GM19455 (cell line): ENCODE data around the gene PIGQ.
"Not testable (repeated sequence)": the region's sequence is repeated elsewhere in the genome, so short reads cannot be mapped to it uniquely, and the experiment has no call there.

Experiments used
- ATAC-seq: cut with Tn5 transposase; IDR thresholded peaks from one replicate; pipeline ENCODE4 v1.9.1; 2021; ENCODE audit not compliant: unreplicated experiment

The PIGQ gene

DNA sequence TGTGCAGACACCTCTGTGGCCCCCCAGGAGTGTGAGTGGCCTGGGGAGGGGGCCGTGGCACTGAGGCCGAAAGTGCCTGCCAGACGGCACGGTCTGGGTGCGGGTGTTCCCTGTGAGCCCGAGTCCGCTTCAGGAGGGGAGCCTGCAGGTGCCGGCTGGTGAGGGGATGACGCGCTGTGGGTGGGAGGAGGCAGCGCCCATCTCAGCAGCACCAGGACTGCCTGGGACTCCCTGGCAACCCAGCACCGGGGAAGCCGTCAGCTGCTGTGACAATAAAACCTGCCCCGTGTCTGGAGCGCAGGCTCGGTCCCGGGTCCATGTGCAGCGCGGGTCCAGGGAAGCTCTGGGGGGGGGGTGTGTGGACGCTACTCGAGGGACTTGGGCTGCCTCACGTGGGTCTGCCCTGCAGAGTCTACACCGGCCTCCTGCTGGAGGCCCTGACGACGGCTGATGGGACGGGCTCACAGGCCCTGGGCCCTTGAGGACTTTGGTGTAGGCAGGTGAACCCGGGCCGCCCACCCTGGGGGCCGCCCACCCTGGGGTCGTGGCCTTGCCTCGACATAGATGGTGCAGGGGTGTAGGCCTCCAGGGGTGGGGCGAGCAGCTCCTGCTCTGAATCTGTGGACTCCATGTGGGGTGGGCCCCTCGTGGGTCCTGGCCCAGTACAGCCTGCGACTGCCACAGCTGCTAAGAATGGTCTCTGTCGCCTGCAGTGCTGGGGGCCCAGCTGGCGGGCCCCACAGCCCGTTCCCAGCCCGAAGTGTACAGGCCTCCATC lies 14.2 kb downstream of the PIGQ start:
- ATAC-seq, result no peak

DNA sequence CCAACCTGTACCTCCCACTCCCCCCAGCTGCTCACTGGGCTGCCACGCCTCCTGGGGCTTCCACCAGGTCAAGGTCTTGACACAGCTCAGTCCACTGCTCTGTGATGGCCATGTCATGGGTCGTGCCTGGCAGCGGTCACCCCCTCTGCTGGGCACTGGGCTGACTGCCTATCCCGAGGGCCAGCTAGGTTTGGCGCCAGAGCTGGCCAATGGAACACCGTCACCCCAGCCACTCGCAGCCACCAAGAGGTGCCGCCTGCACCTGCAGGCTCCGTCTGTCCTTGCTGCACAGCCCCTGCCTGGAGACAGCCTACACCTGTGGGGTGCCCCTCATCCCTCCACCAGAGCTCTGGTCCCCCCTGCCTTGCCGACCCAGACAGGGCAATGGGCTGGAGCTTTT lies 15.6 kb downstream of the PIGQ start:
- ATAC-seq, result no peak

DNA sequence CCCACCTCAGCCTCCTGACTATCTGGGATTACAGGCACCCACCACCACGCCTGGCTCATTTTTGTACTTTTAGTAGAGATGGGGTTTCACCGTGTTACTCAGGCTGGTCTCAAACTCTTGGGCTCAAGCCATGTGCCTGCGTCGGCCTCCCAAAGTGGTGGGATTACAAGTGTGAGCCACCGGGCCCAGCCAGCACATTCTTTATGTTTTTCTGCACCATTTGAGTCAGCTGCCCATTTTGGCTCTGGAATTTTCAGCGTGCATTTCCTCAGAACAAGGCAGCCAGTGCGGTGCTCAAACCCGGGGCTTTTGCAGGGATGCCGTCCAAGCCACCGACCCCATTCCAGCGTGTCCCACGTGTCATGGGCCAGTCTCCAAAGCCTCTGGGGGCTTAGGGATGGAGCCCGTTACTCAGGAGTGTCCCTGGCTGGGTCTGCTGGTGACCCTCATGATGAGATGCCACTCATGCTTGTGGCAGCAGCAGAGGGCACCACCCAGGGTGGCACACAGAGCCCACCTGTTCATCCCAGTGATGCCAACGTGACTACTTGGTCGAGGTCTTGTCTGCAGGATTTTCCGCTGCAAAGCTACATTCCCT lies 16.4 kb downstream of the PIGQ start:
- ATAC-seq, result no peak

GRCh38 chr16:586645-587590 lies 17.1 kb downstream of the PIGQ start:
- ATAC-seq, result no peak

DNA sequence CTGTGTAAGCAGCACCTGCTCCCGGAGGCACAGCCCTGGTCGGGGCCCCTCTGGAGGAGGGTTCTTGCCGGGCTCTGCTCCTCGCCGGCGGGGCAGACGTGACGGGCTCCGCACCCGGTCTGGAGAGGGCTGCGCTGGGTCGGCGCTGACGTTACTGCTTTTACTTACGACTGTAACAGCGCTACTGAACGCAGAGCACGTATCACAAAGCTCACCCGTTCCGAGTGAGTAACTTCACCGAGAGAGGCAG lies 18.8 kb downstream of the PIGQ start:
- ATAC-seq, result peak; percentile 0

DNA sequence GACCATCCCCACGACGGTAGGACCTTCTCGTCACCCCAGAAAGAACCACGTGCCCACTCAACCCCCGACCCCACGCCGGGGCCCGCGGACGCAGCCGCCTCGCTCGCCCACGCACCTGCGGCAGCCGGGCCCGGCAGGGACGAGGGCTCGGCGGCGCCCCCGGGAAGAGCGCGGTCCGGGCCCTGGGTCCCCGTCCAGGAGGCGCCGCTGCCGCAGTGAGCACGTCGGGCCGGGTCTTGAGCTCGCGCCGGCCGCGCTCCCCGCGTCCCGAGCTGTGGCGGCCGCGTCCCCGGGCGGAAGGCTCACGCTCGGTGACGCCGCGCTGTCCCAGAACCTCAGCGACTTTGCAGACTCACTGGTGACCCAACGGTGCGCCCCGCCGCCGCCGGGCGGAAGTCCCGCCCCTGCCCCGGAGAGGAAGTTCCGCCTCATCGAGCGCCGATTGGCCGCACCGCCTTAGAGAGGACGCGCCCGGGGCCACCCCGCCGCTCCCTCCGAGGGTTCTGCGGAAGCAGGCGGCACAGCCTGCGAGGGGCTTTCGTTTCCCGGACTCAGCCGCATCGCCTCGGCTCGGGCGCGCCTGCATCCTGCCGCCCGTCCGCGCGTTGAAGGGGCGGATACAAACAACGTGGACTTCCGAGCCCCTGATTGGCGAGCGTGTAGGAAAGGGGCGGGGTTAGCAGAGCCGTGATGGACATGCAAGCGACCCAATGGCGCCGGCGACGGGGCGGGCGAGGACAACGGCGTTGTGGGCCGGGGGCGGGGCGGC lies 19.3 kb downstream of the PIGQ start:
- ATAC-seq, result peak; percentile 73

GRCh38 chr16:589658-590187 lies 20.0 kb downstream of the PIGQ start, which contains the start of gene RAB40C:
Gene RAB40C (plus strand): TSS chr16:590066. CDS start chr16:590292, 226 bp downstream.
- ATAC-seq, result peak; percentile 68

GRCh38 chr16:590188-590814 lies 20.5 kb downstream of the PIGQ start:
- no peak for ATAC-seq

DNA sequence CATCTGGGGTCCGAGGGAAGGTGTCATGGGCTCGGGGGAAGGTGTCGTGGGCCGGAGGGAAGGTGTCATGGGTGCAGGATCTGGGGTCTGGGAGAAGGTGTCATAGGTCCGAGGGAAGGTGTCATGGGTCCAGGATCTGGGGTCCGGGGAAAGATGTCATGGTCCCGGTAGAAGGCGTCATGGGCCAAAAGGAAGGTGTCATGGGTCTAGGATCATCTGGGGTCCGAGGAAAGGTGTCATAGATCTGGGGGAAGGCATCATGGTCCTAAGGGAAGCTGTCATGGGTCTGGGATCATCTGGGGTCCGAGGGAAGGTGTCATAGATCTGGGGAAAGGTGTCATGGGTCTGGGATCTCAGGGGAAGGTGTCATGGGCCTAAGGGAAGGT lies 21.0 kb downstream of the PIGQ start:
- ATAC-seq, result no peak

DNA sequence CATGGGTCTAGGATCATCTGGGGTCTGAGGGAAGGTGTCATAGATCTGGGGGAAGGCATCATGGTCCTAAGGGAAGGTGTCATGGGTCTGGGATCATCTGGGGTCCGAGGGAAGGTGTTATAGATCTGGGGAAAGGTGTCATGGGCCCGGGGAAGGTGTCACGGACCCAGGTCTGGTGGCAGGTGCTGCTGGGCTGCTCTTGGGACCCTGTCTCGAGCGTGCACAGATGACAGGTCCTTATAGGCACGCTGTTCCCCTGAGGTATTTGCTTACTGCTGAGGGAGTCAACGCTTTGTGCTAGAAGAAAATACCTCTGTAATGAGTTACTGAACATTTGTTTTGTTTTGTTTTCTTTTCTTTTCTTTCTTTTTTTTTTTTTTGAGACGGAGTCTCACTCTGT lies 21.5 kb downstream of the PIGQ start:
- no peak for ATAC-seq

- no peak for ATAC-seq
These were observed 22.2 kb downstream of the PIGQ start for GRCh38 chr16:591892-592517.

- ATAC-seq, result no peak
These were observed 22.9 kb downstream of the PIGQ start for GRCh38 chr16:592518-593306.

- ATAC-seq, result no peak
These were observed 23.6 kb downstream of the PIGQ start for GRCh38 chr16:593406-593805.

- no peak for ATAC-seq
These were observed 24.0 kb downstream of the PIGQ start for GRCh38 chr16:593807-594206.

DNA sequence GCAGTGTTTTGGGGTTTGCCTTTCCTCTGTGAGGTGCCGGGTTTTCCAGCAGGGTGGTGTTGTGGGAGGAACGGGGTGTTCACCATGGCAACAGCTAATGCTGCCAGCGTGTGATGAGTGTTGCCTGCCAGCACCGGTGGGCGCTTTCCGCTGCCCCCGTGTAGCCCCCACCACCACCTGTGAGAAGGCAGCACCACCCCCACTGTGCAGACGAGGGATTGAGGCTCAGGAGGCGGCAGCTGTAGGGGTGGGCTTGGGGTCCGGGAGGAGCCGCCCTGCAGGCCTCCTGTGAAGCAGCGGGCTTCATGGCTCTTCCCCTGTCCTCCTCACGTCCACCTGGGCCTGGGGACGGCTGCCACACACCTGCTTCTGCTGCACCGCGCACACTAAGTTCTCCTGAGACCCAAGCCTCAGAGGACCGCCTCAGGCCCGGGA lies 25.3 kb downstream of the PIGQ start:
- ATAC-seq, result no peak

DNA sequence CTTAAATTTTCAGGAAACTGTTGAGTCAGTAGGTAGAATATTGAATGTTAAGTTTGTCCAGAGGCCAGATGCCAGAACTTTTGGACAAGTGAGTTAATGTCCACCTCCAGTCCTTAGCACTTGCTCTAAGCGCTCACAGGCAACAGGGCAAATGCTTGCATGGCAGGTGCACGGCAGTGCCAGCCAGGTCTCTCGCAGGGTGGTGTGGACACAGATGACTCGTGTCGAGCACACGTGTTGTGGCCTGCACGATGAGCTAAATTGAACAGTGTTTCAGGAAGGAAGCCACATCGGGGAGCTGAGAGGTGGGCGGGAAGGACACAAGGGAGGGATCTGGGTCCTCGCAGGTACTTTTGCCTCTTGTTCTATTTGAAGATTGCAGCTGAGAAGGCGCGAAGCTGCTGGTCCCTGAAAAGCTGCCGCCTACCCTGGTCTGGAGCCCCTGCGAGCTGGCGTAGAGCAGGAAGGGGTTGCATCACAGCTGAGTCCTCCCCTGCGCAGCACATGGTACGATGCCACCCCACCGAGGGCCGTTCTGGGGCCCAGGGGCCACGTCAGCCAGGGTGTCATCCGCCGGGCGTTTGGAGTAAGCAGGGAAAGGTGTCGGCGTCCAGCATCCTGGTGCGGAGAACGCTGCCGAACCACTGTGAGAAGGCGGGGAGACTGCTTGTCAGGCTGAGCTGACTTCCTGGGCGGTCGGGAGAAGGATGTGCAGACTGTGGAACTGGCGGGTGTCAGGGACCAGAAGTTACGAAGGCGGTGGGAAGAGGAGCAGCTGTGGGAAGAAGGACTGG lies 26.4 kb downstream of the PIGQ start:
- no peak for ATAC-seq

DNA sequence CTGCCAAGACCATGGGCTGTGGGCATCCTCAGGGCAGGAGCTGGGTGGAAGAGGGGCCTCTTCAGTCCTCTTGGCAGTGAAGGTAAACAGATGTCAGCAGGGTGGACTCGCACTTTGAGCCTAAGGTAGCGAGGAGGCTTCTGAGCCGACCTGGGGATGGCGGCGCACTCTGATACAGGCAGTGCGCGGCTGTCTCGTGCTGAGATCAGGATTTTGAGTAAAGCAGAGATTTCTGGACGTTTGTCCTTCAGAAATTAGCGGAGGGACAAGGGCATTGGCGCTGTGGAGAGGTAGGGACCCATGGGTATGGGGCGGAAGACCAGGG lies 26.9 kb downstream of the PIGQ start:
- ATAC-seq, result no peak

GRCh38 chr16:597655-598054 lies 27.9 kb downstream of the PIGQ start:
- not testable (repeated sequence) for ATAC-seq
